ENCODE results near the gene IL19. TPM values are rescaled to one million over a fixed set of nuclear protein-coding genes. Genes with fewer than 3 reads are reported as not detected.
A peak's percentile ranks its signal among the peaks of the same experiment; 100 is the strongest.

IL19 gene
- total and polyA plus RNA-seq, 2 of the 13 experiments (the other 11 are each of a cell fraction or from before 2014, with no cell fraction given) = not detected

- Histone ChIP-seq H3K4me1 (ENCODE audit: insufficient read depth, low read length) (peaks cover 30% of the 10 kb centered on the region), H3K9me3 (ENCODE audit: low read length) (no peaks in the 10 kb centered on the region), H3K27me3 (ENCODE audit: control insufficient read depth in 1 of 2, insufficient read depth in 2 of 2, low read length in 2 of 2) (no peaks in the 10 kb centered on the region), H3K79me2 (ENCODE audit: insufficient read depth, low read length) (peaks cover 16% of the 10 kb centered on the region), H3K4me2 (ENCODE audit: low read depth, low read length) (no peak overlapping the region; the same call in 1 of the 2 replicates), H2AFZ (ENCODE audit: low read length) (no peak overlapping the region), H4K20me1 (ENCODE audit: insufficient read depth, low read length) (peaks cover 26% of the 10 kb centered on the region), H3K4me3 (replicated peaks in 1 of 3; ENCODE audit: insufficient read depth in 1 of 3, low read depth in 2 of 3, low read length in 3 of 3) (no peak overlapping the region), H3K27ac (ENCODE audit: extremely low read length, insufficient read depth, low read length) (no peak overlapping the region), H3K9ac (ENCODE audit: insufficient read depth, low read depth, low read length) (no peak overlapping the region), H3K36me3 (replicated peaks in 1 of 2; ENCODE audit: control insufficient read depth in 1 of 2, insufficient read depth in 2 of 2, low read length in 2 of 2) (no peaks in the 10 kb centered on the region)
- ATAC-seq (no peak), DNase-seq (ENCODE audit: low spot score) (no peak), FAIRE-seq (no peak)
- intact Hi-C loops (cut with micrococcal nuclease; ENCODE audit: unreplicated experiment) = no loop called here
- no TSS peak for BruUV-seq (replicated peaks)
- WGBS (ENCODE audit: low lambda C conversion rate) = 72% methylated on average over 1 of the region's 1 CpG
- POLR2A ChIA-PET = no interaction called here
- in situ Hi-C loops (cut with HindIII; ENCODE audit: extremely low pct_ligation_motif_present, low pct_unique_long_range_greater_than_20kb) = no loop called here
- CTCF ChIA-PET (ENCODE audit: low intra/inter-chr PET ratio, low total read pairs) = no interaction called here
- TF ChIP-seq TFAP4 (IDR thresholded peaks at IDR 0.05; ENCODE audit: borderline replicate concordance, low read depth) (no peak), ZNF577 (CRISPR knock-in tag; IDR thresholded peaks at IDR 0.05; ENCODE audit: borderline replicate concordance, low read depth) (no peak), CBFB (CRISPR knock-in tag; IDR thresholded peaks at IDR 0.05) (no peak), PAWR (CRISPR knock-in tag; IDR thresholded peaks at IDR 0.05; ENCODE audit: borderline replicate concordance) (no peak), ZNF530 (CRISPR knock-in tag; IDR thresholded peaks at IDR 0.05; ENCODE audit: low read depth) (no peak), BRF2 (CRISPR knock-in tag; IDR thresholded peaks at IDR 0.05) (no peak), GATAD1 (CRISPR knock-in tag; IDR thresholded peaks at IDR 0.05) (no peak), NR2F6 (IDR thresholded peaks at IDR 0.05) (peak; percentile 43; the same call in 1 of the 2 replicates), NR2F6 (CRISPR knock-in tag; IDR thresholded peaks at IDR 0.05) (no peak), RARA (CRISPR knock-in tag; IDR thresholded peaks at IDR 0.05) (peak; percentile 58), SP2 (CRISPR knock-in tag; IDR thresholded peaks at IDR 0.05) (no peak), PBX3 (CRISPR knock-in tag; IDR thresholded peaks at IDR 0.05; ENCODE audit: borderline replicate concordance) (no peak), CEBPG (CRISPR knock-in tag; IDR thresholded peaks at IDR 0.05) (no peak), FOSL2 (CRISPR knock-in tag; IDR thresholded peaks at IDR 0.05) (peak; percentile 21; the same call in 1 of the 2 replicates), ZNF274 (CRISPR knock-in tag; IDR thresholded peaks at IDR 0.05) (no peak), ZFP62 (CRISPR knock-in tag; IDR thresholded peaks at IDR 0.05) (no peak), CCAR2 (optimal IDR thresholded peaks at IDR 0.05; ENCODE audit: low read depth, low read length) (no peak), ZNF781 (CRISPR knock-in tag; IDR thresholded peaks at IDR 0.05; ENCODE audit: borderline replicate concordance, not compliant biosample characterization) (no peak), SKIL (CRISPR knock-in tag; IDR thresholded peaks at IDR 0.05; ENCODE audit: borderline replicate concordance) (no peak), NR2F1 (CRISPR knock-in tag; IDR thresholded peaks at IDR 0.05) (peak in 1 of 2 experiments; percentile 49; a peak in 1 of 4 replicates), ZMAT3 (CRISPR knock-in tag; conservative IDR thresholded peaks at IDR 0.05) (no peak), ZNF205 (CRISPR knock-in tag; IDR thresholded peaks at IDR 0.05) (no peak)
Measured at GRCh38 chr1:206721454-206721853, 49.1 kb upstream of the IL19 start.
